Measurements from ENCODE around the gene CACNA2D4. TPM values are rescaled to one million over a fixed set of nuclear protein-coding genes. Genes with fewer than 3 reads are reported as not detected.

CACNA2D4 gene
- total and polyA plus RNA-seq, 2 donors (not counting 1 experiment from before 2014, with no cell fraction given): 0.68 to 0.99 TPM

- Histone ChIP-seq H3K4me2 (ENCODE audit: extremely low read depth, insufficient read depth, low read length) (no peak overlapping the region), H2AFZ (ENCODE audit: low read length) (no peak overlapping the region), H3K79me2 (ENCODE audit: control insufficient read depth, insufficient read depth, low read length) (no peaks in the 10 kb centered on the region), H3K4me3 (replicated peaks in 1 of 4; ENCODE audit: control extremely low read depth in 1 of 4, insufficient read depth in 1 of 4, low read depth in 3 of 4, low read length in 4 of 4) (no peak overlapping the region), H3K9me3 (ENCODE audit: control insufficient read depth, insufficient read depth, low read depth, low read length) (no peaks in the 10 kb centered on the region), H3K27ac (ENCODE audit: insufficient read depth, low read length) (no peak overlapping the region), H4K20me1 (ENCODE audit: control insufficient read depth, extremely low read depth, insufficient read depth, low read length) (no peaks in the 10 kb centered on the region), H3K4me1 (ENCODE audit: control insufficient read depth, extremely low read depth, insufficient read depth, low read length) (no peaks in the 10 kb centered on the region), H3K36me3 (ENCODE audit: control insufficient read depth, insufficient read depth, low read length) (no peaks in the 10 kb centered on the region), H3K27me3 (ENCODE audit: control insufficient read depth, insufficient read depth, low read length) (peaks cover 19% of the 10 kb centered on the region), H3K9ac (ENCODE audit: insufficient read depth, low read length) (no peak overlapping the region)
- no peak for DNase-seq (ENCODE audit: low read depth in 2 of 2)
- no peak for TF ChIP-seq CTCF (conservative IDR thresholded peaks at IDR 0.05 in 1 of 2, IDR thresholded peaks at IDR 0.05 in 1 of 2; ENCODE audit: low read depth in 1 of 2, low read length in 2 of 2)
- TF ChIP-seq EZH2 (IDR thresholded peaks at IDR 0.05; ENCODE audit: low read length, missing control alignments): no peak
Observed at GRCh38 chr12:1919284-1919683, 832 bp upstream of the CACNA2D4 start.

DNA sequence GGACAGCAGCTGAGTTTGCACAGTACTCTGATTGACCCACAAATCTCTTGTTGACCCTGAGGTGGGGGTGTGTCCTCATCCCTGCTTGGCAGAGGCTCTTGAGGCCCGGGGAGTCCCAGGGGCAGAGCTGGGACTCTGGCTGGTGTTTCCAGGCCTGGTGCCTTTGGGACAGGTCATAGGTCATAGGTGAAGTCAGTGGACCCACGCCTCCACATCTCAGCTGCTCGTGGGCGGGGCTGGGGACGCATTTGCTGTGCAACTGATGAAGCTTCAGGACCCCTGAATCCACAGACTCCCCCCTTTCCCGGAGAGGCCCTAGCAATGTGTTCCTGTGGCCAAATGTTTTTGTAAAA, 408 bp upstream of the CACNA2D4 start:
- H3K4me1 ChIP-seq (ENCODE audit: control insufficient read depth, extremely low read depth, insufficient read depth, low read length): no peaks in the 10 kb centered on the region
- no peak for TF ChIP-seq EZH2 (IDR thresholded peaks at IDR 0.05; ENCODE audit: low read length, missing control alignments)
- TF ChIP-seq CTCF (conservative IDR thresholded peaks at IDR 0.05 in 1 of 2, IDR thresholded peaks at IDR 0.05 in 1 of 2; ENCODE audit: low read depth in 1 of 2, low read length in 2 of 2): no peak
- no peak overlapping the region for H2AFZ ChIP-seq (ENCODE audit: low read length)
- H3K27me3 ChIP-seq (ENCODE audit: control insufficient read depth, insufficient read depth, low read length): peaks cover 21% of the 10 kb centered on the region
- no peak overlapping the region for H3K4me2 ChIP-seq (ENCODE audit: extremely low read depth, insufficient read depth, low read length)
- H3K9ac ChIP-seq (ENCODE audit: insufficient read depth, low read length): no peak overlapping the region
- H3K79me2 ChIP-seq (ENCODE audit: control insufficient read depth, insufficient read depth, low read length): no peaks in the 10 kb centered on the region
- H3K36me3 ChIP-seq (ENCODE audit: control insufficient read depth, insufficient read depth, low read length): no peaks in the 10 kb centered on the region
- no peak for DNase-seq (ENCODE audit: low read depth in 2 of 2)
- H3K27ac ChIP-seq (ENCODE audit: insufficient read depth, low read length): no peak overlapping the region
- H3K4me3 ChIP-seq (replicated peaks in 1 of 4; ENCODE audit: control extremely low read depth in 1 of 4, insufficient read depth in 1 of 4, low read depth in 3 of 4, low read length in 4 of 4): no peak overlapping the region
- no peaks in the 10 kb centered on the region for H4K20me1 ChIP-seq (ENCODE audit: control insufficient read depth, extremely low read depth, insufficient read depth, low read length)
- H3K9me3 ChIP-seq (ENCODE audit: control insufficient read depth, insufficient read depth, low read depth, low read length): no peaks in the 10 kb centered on the region

DNA sequence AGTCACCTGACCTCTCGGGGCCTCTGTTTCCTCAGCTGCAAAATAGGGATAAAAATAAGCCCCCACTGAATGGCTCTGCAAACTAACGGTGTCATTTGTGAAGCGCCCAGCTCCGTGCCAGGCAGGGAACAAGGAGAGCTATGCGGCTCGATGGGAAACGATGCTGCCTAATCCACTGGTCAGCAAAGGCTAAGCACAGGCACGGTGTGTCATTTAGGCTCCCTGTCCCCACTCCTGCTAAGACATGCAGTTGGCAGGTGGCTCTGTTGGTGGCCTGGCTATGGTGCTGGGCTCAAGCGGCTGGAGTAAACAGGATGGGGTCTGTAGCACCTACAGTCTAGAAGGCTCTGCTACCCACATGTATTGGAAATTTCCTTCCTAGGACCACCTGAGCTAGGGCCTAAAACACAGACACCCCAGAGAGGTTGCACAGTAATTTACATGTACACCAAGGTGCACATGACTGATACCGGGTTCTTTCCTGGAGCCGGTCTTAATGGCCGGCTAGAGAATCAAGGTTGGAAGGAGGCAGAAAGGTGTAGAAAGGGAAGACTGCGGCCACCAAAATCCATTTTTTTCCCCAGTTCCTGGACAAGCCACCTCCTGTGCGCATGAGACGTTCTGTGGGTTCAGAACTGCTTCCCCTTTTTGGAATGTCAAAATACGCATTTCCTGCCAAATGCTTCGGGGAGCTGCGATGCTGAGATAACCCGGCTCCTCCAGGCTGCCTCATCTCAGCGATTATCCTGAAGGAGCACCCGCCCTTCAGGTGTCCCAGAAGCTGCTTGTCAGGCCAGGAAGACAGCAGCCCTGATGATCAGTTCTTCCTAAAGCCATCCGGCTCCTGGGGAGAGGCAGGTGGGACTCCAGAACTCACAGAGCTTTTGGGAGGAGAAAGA, 1.0 kb downstream of the CACNA2D4 start:
- Histone ChIP-seq H3K4me1 (ENCODE audit: control insufficient read depth, extremely low read depth, insufficient read depth, low read length) (no peaks in the 10 kb centered on the region), H3K27ac (ENCODE audit: insufficient read depth, low read length) (no peak overlapping the region), H3K4me3 (replicated peaks in 1 of 4; ENCODE audit: control extremely low read depth in 1 of 4, insufficient read depth in 1 of 4, low read depth in 3 of 4, low read length in 4 of 4) (no peak overlapping the region), H3K79me2 (ENCODE audit: control insufficient read depth, insufficient read depth, low read length) (no peaks in the 10 kb centered on the region), H2AFZ (ENCODE audit: low read length) (no peak overlapping the region), H3K36me3 (ENCODE audit: control insufficient read depth, insufficient read depth, low read length) (no peaks in the 10 kb centered on the region), H3K9me3 (ENCODE audit: control insufficient read depth, insufficient read depth, low read depth, low read length) (no peaks in the 10 kb centered on the region), H4K20me1 (ENCODE audit: control insufficient read depth, extremely low read depth, insufficient read depth, low read length) (no peaks in the 10 kb centered on the region), H3K9ac (ENCODE audit: insufficient read depth, low read length) (no peak overlapping the region), H3K27me3 (ENCODE audit: control insufficient read depth, insufficient read depth, low read length) (peaks cover 24% of the 10 kb centered on the region), H3K4me2 (ENCODE audit: extremely low read depth, insufficient read depth, low read length) (no peak overlapping the region)
- TF ChIP-seq EZH2 (IDR thresholded peaks at IDR 0.05; ENCODE audit: low read length, missing control alignments): no peak
- no peak for TF ChIP-seq CTCF (conservative IDR thresholded peaks at IDR 0.05 in 1 of 2, IDR thresholded peaks at IDR 0.05 in 1 of 2; ENCODE audit: low read depth in 1 of 2, low read length in 2 of 2)
- DNase-seq (ENCODE audit: low read depth in 2 of 2): no peak
